ENCODE results near the gene TAAR8.

- no peak for TF ChIP-seq CTCF (conservative IDR thresholded peaks at IDR 0.05)
- TF ChIP-seq EZH2 (IDR thresholded peaks at IDR 0.05; ENCODE audit: low read depth) = no peak
Observed at GRCh38 chr6:132566404-132566803, 13.9 kb downstream of the TAAR8 start.
